ENCODE results near the gene ALG2. TPM values are rescaled to one million over a fixed set of nuclear protein-coding genes. Genes with fewer than 3 reads are reported as not detected.

The ALG2 gene
- total and polyA plus RNA-seq, 9 of the 15 experiments (the other 6 are each of a cell fraction or from before 2014, with no cell fraction given): 4.9 to 41.9 (median 20.2) TPM

- no peaks in the 10 kb centered on the region for H3K9me1 ChIP-seq (ENCODE audit: control insufficient read depth, insufficient read depth, low read length)
- ATAC-seq (no peak), FAIRE-seq (no peak), DNase-seq (ENCODE audit: extremely low read depth in 1 of 4, low spot score in 3 of 4) (no peak)
- 0 out of 2 replicates have a peak, but pooled peaks cover 3% of the 10 kb centered on the region for H4K20me1 ChIP-seq (replicated peaks; ENCODE audit: control insufficient read depth, insufficient read depth, low read length)
- H3K27me3 ChIP-seq (ENCODE audit: control insufficient read depth in 2 of 2, insufficient read depth in 2 of 2, low read length in 2 of 2): peaks cover 4 to 10% of the 10 kb centered on the region in 2 experiments; a peak in 2 of 5 replicates
- no peak overlapping the region for H3K27ac ChIP-seq (ENCODE audit: extremely low read depth, low read depth, low read length)
- H3K4me2 ChIP-seq (ENCODE audit: insufficient read depth, low read length): no peak overlapping the region
- H3K9me3 ChIP-seq (replicated peaks; ENCODE audit: control insufficient read depth, insufficient read depth, low read depth, low read length): no peaks in the 10 kb centered on the region
- in situ Hi-C loops (cut with MboI): loop anchor here (5.0 to 25.0 kb wide), 2 partner anchors 81 to 749 kb away; no protein-coding TSS in a partner anchor
- no peak overlapping the region for H3K4me3 ChIP-seq
- no peak overlapping the region for H2AFZ ChIP-seq (ENCODE audit: low read depth, low read length)
- no peaks in the 10 kb centered on the region for H3K36me3 ChIP-seq (ENCODE audit: control insufficient read depth, insufficient read depth, low read length)
- no TSS peak for BruUV-seq (replicated peaks)
- H3K4me1 ChIP-seq (replicated peaks in 1 of 2; ENCODE audit: control insufficient read depth in 2 of 2, insufficient read depth in 2 of 2, low read length in 2 of 2): peaks cover 11 to 12% of the 10 kb centered on the region in 2 experiments; a peak in 4 of 5 replicates
- CTCF ChIA-PET (ENCODE audit: low intra/inter-chr PET ratio): no interaction called here
- WGBS (ENCODE audit: insufficient coverage, low coverage, missing lambda C conversion rate): 30% methylated on average over 7 of the region's 7 CpGs
- H3K79me2 ChIP-seq (ENCODE audit: control insufficient read depth, insufficient read depth, low read length): no peaks in the 10 kb centered on the region
- POLR2A ChIA-PET: interaction anchor here (0.7 kb wide), 1 partner anchor 105 kb away, joined by 3 read pairs; no protein-coding TSS in a partner anchor
- intact Hi-C loops (cut with micrococcal nuclease): loop anchor here (5.0 to 10.0 kb wide), 5 partner anchors 101 to 1332 kb away; partner anchors contain the start of gene NR4A3
- no peak overlapping the region for H3K9ac ChIP-seq (ENCODE audit: insufficient read depth in 1 of 2, low read depth in 2 of 2, low read length in 2 of 2)
- TF ChIP-seq HNRNPK (IDR thresholded peaks at IDR 0.05; ENCODE audit: low read depth, low read length, poor library complexity, severe bottlenecking) (no peak), DPF2 (IDR thresholded peaks at IDR 0.05) (no peak), CTCF (IDR thresholded peaks at IDR 0.05 in 2 of 3, conservative IDR thresholded peaks at IDR 0.05 in 1 of 3; ENCODE audit: insufficient read depth in 2 of 3, low read depth in 1 of 3, low read length in 3 of 3) (no peak), CHD7 (IDR thresholded peaks at IDR 0.05; ENCODE audit: low read depth, low read length) (no peak)
Observed at GRCh38 chr9:99262949-99263418, 41.2 kb upstream of the ALG2 start.
